DMS53 treated with DMSO at 0.1 percent for 48 hours (cell line): ENCODE measurements around the gene UNC5C.

Experiments used
- DNase-seq: peaks from one replicate; lab custom pipeline; 2025; ENCODE audit not compliant: unreplicated experiment; lab: John Stamatoyannopoulos, UW

The UNC5C gene

GRCh38 chr4:95548738-95549245 is at the start of gene UNC5C:
Gene UNC5C, minus strand, starts transcription at chr4:95548973.
- no peak for DNase-seq

- DNase-seq, result no peak
Observed at GRCh38 chr4:95596676-95597075, 47.9 kb upstream of the UNC5C start.

GRCh38 chr4:95594629-95595028 is 45.9 kb upstream of the UNC5C start:
- no peak for DNase-seq

- no peak for DNase-seq
Observed at GRCh38 chr4:95594013-95594412, 45.2 kb upstream of the UNC5C start.

GRCh38 chr4:95591278-95591677 is 42.5 kb upstream of the UNC5C start:
- DNase-seq, result peak; percentile 5

GRCh38 chr4:95590615-95591014 is 41.8 kb upstream of the UNC5C start:
- no peak for DNase-seq

- no peak for DNase-seq
Observed at GRCh38 chr4:95585016-95585695, 36.4 kb upstream of the UNC5C start.

- DNase-seq, result no peak
Observed at GRCh38 chr4:95580226-95580625, 31.5 kb upstream of the UNC5C start.

GRCh38 chr4:95572304-95572991 is 23.7 kb upstream of the UNC5C start:
- peak; percentile 20 for DNase-seq

- DNase-seq, result no peak
Observed at GRCh38 chr4:95571577-95571976, 22.8 kb upstream of the UNC5C start.

GRCh38 chr4:95563638-95564337 is 15.0 kb upstream of the UNC5C start:
- DNase-seq, result no peak

- DNase-seq, result no peak
Observed at GRCh38 chr4:95560774-95561173, 12.0 kb upstream of the UNC5C start.

GRCh38 chr4:95556207-95556859 is 7.6 kb upstream of the UNC5C start:
- DNase-seq, result no peak

- no peak for DNase-seq
Observed at GRCh38 chr4:95552942-95553550, 4.3 kb upstream of the UNC5C start.

- no peak for DNase-seq
Observed at GRCh38 chr4:95551653-95552052, 2.9 kb upstream of the UNC5C start.

- DNase-seq, result no peak
Observed at GRCh38 chr4:95550115-95550987, 1.6 kb upstream of the UNC5C start.

- DNase-seq, result no peak
Observed at GRCh38 chr4:95549246-95550114, 707 bp upstream of the UNC5C start.

GRCh38 chr4:95547715-95548471 is 880 bp downstream of the UNC5C start:
- no peak for DNase-seq
